Embryonic facial prominence (tissue), 1 donor: Measurements from ENCODE around the gene ZNF611.
"Not testable (repeated sequence)": the region's sequence is repeated elsewhere in the genome, so short reads cannot be mapped to it uniquely, and the experiment has no call there.

ENCODE experiments used
- DNase-seq: peaks from one replicate; pipeline ENCODE4 v3.0.0-alpha.2; 2016; ENCODE audit errors: extremely low spot score

The ZNF611 gene

GRCh38 chr19:52681216-52681615, 53.6 kb downstream of the ZNF611 start:
- not testable (repeated sequence) for DNase-seq

DNA sequence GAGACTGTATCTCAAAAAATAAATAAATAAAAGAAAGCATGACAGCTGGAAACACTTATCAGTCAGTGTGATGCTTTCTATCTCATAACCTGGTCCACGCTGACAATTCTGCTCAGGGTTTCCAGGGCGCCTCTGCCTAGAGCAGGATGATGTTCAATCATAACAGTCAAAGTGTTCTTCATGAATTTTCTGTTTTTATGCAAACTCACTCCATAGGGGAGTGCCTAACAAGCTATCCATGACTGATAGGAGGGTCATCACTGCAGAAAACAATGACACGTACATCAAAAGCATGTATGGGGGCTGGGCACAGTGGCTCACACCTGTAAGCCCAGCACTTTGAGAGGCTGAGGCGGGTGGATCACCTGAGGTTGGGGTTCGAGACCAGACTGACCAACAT, 55.2 kb downstream of the ZNF611 start:
- no peak for DNase-seq

DNA sequence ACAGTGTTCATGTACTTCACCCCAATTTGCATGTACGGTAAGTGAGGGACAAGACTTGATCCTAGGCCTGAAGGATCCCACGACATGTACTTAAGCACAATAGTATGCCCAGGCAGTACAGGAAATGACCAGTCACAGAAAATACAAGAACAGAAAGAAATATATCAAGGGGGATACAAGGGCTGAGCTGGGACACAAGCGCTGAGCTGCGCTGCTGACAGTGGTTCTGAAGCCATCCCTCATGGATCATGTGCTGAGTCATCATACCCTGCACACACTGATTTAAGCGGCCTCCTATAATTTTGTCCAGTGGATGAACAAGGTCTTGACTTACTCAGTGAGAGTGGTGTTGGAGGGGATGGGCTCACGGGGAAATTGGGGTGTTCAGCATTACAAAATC, 59.6 kb downstream of the ZNF611 start:
- DNase-seq = not testable (repeated sequence)

DNA sequence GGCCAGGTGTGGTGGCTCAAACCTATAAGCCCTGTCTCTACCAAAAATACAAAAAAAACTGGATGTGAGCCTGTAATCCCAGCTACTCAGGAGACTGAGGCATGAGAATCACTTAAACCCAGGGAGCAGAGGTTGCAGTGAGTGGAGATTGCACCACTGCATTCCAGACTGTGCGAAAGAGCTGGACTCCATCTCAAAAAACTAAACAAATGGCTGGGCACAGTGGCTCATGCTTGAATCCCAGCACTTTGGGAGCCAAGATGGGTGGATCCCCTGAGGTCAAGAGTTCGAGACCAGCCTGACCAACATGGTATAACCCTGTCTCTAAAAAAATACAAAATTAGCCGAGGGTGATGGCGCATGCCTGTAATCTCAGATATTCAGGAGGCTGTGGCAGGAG, 61.8 kb downstream of the ZNF611 start:
- DNase-seq = no peak

DNA sequence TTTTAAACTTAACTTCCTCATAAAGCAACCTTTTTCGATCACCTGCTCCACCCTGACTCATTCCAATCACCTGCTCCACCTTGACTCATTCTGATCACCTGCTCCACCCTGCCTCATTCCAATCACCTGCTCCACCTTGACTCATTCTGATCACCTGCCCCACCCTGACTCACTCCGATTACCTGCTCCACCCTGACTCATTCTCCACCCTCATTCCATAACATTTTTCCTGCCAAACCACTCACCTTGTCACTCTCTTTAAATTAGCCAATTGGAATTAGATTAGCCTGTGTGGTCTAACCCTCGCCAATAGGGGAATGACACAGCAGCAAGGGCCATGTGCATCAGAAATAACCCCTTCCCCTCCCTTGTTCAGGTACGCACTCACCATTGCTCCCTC, 64.8 kb downstream of the ZNF611 start:
- no peak for DNase-seq

DNA sequence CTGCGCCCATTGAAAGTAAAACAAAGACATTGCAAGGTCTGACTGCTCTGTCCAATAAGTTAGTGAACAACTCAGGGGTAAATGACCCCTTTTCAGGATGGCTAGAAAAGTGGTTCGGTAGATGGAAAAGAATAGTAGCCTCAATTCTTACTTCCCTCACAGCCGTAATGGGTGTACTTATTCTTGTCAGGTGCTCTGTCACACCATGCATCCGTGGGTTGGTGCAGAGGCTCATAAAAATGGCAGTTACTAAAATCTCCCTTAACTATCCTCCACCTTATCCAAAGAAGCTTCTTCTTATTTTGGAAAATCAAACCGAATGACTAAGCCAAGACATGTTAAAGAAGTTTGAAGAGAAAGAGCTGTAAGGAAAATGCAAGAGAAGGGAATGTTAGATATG, 65.3 kb downstream of the ZNF611 start:
- no peak for DNase-seq

DNA sequence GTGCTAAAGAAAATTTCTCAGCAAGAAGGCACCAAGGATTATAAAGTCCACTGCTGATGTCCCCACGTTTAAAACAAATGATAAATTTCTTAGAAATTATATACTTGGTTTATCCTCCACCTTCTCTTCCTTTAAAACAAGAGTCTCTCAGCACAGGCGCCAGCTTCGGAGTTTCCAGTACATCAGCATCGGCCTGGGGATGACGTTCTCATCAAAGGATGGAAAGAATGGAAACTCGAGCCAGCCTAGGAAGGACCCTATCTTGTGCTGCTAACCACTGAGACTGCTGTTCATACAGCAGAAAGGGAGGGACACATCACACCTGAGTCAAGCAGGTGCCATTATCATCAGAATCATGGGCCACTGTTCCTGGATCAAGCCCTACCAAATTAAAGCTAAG, 66.9 kb downstream of the ZNF611 start:
- no peak for DNase-seq

GRCh38 chr19:52666506-52666905, 68.3 kb downstream of the ZNF611 start:
- DNase-seq = no peak

- DNase-seq = no peak
Observed at GRCh38 chr19:52665529-52665928, 69.3 kb downstream of the ZNF611 start.

DNA sequence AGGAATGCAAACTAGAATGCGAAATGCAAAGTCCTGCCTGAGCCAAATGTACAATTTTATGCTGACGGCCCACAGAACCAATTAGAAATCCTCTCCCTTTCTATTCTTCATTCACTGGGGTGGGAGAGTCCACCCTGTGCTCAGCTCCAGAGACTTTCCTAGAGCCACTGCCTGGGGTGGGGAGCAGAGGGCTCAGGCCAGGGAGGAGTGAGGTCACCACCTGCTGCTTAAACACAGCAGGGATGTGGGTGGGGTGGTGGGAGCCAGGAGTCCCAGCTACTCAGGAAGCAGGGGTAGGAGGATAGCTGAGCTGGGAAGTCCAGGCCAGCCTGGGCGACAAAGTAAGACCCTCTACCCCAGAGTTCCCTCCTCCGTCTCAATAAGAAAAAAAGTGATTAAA, 69.8 kb downstream of the ZNF611 start:
- no peak for DNase-seq

DNA sequence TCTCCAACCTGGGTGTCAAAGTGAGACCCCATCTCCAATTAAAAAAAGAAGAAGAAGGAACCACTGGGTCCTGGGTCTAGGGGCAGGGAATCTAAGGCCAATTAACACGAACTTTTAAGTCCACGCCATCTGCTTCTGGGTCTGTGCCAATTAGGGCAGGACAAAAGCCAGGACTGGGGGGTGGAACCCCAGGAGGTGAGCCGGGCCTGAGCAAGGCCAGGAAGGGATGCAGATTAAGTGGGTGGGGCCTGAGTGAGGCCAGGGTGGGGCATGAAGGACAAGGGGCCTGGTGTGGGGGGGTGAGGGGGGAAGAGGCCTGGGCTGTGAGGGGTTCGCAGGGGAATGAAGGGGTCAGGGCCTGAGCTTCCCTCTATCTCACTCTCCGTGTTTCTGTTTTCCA, 70.4 kb downstream of the ZNF611 start:
- DNase-seq = no peak

- no peak for DNase-seq
Observed at GRCh38 chr19:52662631-52663030, 72.2 kb downstream of the ZNF611 start.

- no peak for DNase-seq
Observed at GRCh38 chr19:52660981-52661380, 73.9 kb downstream of the ZNF611 start.

DNA sequence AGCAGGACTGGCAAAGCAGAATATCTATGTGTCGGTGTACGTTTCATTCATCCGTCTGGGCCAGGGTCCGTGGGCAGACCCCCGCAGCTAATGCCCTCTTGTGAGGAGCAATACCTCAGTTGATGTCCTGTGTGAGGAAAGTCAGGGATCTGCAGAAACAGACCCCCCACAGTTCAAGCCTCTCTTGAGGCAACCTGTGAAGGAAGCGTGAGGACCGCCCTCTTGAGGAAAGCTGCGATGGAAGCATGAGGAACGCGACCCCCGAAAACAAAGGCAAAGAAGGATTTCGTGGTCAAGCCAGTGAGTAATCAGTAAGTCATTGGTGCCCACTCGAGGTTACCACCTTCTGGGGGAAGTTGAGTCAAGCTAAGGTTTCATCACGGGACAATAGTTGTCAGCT, 75.8 kb downstream of the ZNF611 start:
- DNase-seq = no peak

- DNase-seq = no peak
Observed at GRCh38 chr19:52658595-52658994, 76.2 kb downstream of the ZNF611 start.

DNA sequence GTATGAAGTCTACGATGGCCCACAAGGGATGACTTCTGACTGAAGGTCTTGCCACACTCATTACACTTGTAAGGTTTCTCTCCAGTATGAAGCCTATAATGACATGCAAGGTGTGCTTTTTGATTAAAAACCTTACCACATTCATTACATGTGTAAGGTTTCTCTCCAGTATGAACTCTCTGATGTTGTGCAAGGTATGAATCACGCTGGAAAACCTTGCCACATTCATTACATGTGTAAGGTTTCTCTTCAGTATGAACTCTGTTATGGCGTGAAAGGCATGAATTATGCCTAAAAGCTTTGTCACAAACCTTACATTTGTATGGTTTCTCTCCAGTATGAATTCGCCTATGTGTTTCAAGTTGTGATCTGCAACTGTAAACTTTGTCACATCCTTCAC, 81.7 kb downstream of the ZNF611 start:
- no peak for DNase-seq
